Muscle layer of colon (tissue), 2 donors: ENCODE measurements around the gene PNLIPRP2.

ENCODE experiments used
- H3K27ac ChIP-seq: one replicate; pipeline ENCODE4 v1.7.0; 2013; ENCODE audit warnings: low read depth, mild to moderate bottlenecking, low read length, moderate library complexity
- H3K27me3 ChIP-seq, 2 donors: one replicate each; pipeline ENCODE4 v1.7.0; 2013; ENCODE audit warnings: low read length in 2 of 2, mild to moderate bottlenecking in 2 of 2; ENCODE audit not compliant: insufficient read depth in 2 of 2, control insufficient read depth in 1 of 2
- H3K36me3 ChIP-seq: one replicate; pipeline ENCODE4 v1.7.0; 2013; ENCODE audit warnings: mild to moderate bottlenecking, low read length; ENCODE audit not compliant: insufficient read depth
- H3K4me1 ChIP-seq: one replicate; pipeline ENCODE4 v1.7.0; 2013; ENCODE audit warnings: mild to moderate bottlenecking, low read length; ENCODE audit not compliant: insufficient read depth
- H3K4me3 ChIP-seq, 2 donors: one replicate each; pipeline ENCODE4 v1.7.0; 2013; ENCODE audit warnings: low read length in 2 of 2, low read depth in 1 of 2, mild to moderate bottlenecking in 1 of 2, moderate library complexity in 1 of 2
- H3K9ac ChIP-seq: one replicate; pipeline ENCODE4 v1.7.0; 2013; ENCODE audit warnings: low read length
- H3K9me3 ChIP-seq: one replicate; pipeline ENCODE4 v1.7.0; 2013; ENCODE audit warnings: mild to moderate bottlenecking, low read length
- donor health status: abdominal sarcoma.
- donor health status: Adenocarcinoma of cecum.

The PNLIPRP2 gene

DNA sequence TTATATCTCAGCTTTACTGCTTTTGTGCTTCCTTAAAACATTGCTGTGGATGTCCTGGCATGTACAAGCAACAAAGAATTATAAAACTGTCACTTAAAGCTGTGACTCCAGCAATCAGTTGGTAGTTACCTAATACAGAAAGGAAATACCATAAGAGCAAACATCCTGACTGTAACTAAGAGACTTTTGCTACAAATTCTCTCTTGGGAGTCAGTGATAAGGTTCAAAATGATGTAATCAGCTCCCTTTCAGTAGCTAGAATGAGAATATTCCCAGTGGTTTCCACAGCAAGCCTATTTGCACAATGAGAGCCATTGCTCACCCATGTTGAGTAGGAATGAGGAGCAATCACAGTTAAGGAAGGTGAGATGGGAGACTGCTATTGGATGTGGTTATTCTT, 22.4 kb upstream of the PNLIPRP2 start:
- H3K9ac ChIP-seq = no peak overlapping the region
- H3K9me3 ChIP-seq = no peaks in the 10 kb centered on the region
- H3K4me1 ChIP-seq = no peaks in the 10 kb centered on the region
- H3K27me3 ChIP-seq = no peaks in the 10 kb centered on the region
- no peaks in the 10 kb centered on the region for H3K36me3 ChIP-seq
- no peak overlapping the region for H3K4me3 ChIP-seq
- H3K27ac ChIP-seq = no peak overlapping the region

DNA sequence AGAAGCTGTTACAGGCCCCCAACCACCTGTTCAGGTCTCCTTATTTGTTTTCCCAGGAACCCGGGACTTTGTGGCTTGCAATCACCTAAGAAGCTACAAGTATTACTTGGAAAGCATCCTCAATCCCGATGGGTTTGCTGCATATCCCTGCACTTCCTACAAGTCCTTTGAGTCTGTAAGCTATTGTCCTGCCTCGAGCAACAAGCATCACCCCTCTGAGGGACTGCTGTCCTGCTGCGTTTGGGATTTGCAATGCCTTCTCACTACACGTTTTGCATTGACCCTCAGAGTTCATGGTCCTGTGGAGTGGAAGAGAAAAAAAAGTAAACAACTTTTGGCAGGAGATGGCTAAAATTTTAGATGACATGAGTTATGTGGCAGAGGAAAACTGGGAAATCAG, 20.8 kb upstream of the PNLIPRP2 start:
- H3K4me1 ChIP-seq = no peaks in the 10 kb centered on the region
- no peaks in the 10 kb centered on the region for H3K27me3 ChIP-seq
- no peaks in the 10 kb centered on the region for H3K9me3 ChIP-seq
- no peak overlapping the region for H3K4me3 ChIP-seq
- H3K36me3 ChIP-seq = no peaks in the 10 kb centered on the region
- H3K27ac ChIP-seq = no peak overlapping the region
- H3K9ac ChIP-seq = no peak overlapping the region

DNA sequence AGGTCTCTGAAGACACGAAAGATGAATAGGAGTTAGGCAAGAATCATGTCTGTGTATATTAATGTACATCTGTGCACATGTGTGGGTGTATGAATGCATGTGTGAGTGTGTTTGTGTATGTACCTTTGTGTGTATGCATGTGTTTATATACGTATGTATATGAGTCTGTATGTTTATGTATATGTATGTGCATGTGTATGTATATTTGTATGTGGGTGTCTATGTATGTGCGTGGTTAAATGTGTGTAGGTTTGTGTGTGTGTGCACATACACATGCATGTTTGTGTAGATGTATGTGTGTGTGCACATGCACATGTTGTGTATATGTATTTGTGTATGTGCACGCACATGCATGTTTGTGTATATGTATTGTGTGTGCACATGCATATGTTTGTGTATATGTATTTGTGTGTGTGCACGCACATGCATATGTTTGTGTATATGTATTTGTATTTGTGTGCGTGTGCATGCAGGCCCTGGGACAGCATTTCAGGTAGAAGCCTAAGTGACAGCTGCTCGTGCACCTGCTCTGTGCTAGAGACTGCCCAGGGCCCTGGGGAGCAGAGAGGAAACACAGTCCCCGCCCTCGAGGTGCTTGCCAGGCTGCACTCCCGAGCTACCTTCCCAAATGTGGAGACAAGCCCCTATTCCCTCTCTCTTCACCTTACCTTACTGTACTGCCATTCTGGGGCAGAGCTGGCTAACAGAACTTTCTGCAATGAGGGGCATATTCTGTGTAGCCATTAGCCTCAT, 17.9 kb upstream of the PNLIPRP2 start:
- H3K4me1 ChIP-seq = no peaks in the 10 kb centered on the region
- H3K9me3 ChIP-seq = no peaks in the 10 kb centered on the region
- H3K4me3 ChIP-seq = no peak overlapping the region
- no peak overlapping the region for H3K27ac ChIP-seq
- no peak overlapping the region for H3K9ac ChIP-seq
- H3K27me3 ChIP-seq = no peaks in the 10 kb centered on the region
- no peaks in the 10 kb centered on the region for H3K36me3 ChIP-seq

DNA sequence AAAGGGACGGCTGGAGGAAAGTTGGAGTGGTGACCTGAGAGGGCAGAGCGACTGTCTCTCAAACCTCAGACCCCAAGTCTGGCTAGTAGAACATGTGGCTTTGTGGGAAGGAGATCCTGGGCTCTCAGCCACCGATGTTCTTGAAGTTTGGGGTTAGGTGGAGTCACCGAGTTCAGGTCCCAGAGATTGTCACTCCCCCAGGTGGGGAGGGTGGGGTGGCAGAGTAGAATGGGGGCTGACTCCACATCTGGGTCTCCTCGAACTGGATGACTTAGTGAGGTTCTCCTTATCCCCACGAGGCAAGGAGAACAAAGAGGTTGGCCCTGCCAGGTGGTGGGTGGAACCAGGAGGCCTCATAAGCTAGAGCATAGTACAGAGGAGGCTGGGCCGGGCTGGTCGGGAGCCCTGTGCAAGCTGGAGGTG, 14.7 kb upstream of the PNLIPRP2 start:
- H3K9me3 ChIP-seq = no peaks in the 10 kb centered on the region
- H3K27me3 ChIP-seq = peaks cover 0 to 9% of the 10 kb centered on the region in 2 donors
- H3K27ac ChIP-seq = no peak overlapping the region
- H3K4me1 ChIP-seq = no peaks in the 10 kb centered on the region
- no peak overlapping the region for H3K9ac ChIP-seq
- no peak overlapping the region for H3K4me3 ChIP-seq
- H3K36me3 ChIP-seq = no peaks in the 10 kb centered on the region

DNA sequence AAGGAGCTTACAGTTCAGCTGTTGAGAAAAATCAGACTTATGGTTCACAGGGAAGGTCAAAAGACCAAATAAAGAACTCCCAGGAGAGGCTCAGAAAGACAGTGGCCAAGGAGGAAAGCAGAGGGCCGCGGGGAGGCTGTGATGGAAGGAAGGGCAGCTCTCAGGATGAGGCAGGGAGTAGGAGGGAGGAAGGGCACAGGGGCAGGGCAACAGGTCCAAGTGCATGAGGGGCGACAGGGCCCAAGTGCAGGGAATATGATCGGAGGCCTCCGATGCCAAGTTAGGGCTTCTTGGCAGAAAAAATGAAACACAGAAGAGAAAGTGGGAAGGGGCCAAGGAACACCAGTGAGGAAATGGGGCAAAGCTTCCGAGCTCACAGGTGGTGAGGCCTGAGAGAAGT, 13.4 kb upstream of the PNLIPRP2 start:
- Histone ChIP-seq H3K27me3 (peaks cover 0 to 9% of the 10 kb centered on the region in 2 donors), H3K4me1 (no peaks in the 10 kb centered on the region), H3K4me3 (no peak overlapping the region), H3K9me3 (no peaks in the 10 kb centered on the region), H3K36me3 (no peaks in the 10 kb centered on the region), H3K9ac (no peak overlapping the region), H3K27ac (no peak overlapping the region)

DNA sequence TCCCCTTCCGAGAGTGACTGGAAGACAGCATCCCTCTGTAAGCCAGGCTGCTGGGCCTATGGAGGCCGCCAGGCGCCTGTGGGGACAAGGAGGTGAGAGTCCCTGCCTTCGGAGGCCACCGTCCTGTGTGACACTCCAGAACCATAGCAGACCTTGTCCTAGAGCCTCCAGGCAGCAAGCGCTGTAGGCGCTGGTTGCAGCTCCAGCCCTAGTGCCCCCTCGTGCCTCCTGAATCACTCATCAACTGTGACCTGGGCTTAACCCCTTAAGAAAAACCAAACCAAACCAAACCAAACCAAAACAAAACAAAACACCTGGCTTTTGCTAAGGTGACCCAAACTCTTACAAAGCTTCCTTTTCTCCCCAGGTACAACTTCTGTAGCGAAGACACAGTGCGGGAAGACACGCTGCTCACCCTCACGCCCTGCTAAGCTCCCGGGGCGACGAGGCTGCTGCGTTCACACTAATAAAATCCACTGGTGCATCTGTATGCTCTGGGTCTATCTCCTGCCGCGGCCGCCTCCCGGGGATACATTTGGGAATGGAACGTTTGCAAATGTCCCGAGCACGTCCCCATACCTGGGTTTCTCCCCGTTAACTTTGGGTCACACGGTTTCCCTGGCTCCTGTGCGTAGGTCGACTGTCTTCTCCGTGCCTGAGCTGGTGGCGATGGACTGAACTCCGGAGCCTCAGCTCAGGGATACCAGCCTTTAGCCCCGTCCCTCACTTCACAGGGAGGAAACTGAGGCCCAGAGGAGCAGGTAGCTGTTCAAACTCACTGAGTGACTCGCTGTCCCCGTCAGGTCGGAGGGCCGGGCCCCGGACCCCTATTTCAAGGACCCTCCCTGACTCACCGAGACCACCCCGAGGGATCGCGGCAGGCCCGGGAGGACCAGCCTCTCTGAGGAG, 11.8 kb upstream of the PNLIPRP2 start:
- Histone ChIP-seq H3K9me3 (no peaks in the 10 kb centered on the region), H3K4me3 (peak overlapping the region in 1 of 2 donors; percentile 18), H3K27ac (no peak overlapping the region), H3K36me3 (no peaks in the 10 kb centered on the region), H3K4me1 (no peaks in the 10 kb centered on the region), H3K27me3 (peaks cover 0 to 9% of the 10 kb centered on the region in 2 donors), H3K9ac (no peak overlapping the region)

DNA sequence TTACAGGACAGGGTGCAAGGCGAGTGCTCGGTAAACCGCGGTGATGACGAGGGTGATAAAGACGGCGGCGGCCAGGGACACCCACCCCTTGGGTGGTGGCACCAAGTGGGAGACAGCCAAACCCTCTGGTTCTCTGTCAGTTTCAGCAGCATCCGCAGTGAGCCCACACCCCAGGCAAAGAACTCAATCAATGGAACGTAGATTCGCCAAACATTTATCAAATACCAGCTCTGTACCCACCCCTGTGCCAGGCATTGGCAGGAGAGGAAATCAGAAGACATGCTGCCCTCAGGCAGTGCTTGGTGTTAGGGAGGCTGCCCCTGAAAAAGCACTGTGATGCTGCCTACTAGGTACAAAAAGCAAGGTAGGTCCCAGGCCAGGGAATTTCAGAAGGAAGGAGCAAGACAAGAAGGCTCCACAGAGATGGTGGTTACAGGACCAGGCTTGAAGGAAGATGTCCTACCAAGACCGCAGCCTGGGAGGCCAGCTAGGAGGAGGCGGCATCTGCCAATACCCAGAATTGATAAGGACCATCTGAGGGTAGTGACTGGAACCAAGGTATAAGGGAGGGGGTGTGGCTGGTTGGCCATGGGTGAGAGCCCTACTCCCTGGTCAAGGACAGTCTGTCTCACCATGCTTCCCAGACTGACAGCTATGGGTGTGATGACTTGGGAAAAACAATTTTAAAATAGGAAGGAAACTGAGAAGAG, 10.2 kb upstream of the PNLIPRP2 start:
- no peak overlapping the region for H3K4me3 ChIP-seq
- H3K9me3 ChIP-seq = no peaks in the 10 kb centered on the region
- no peaks in the 10 kb centered on the region for H3K36me3 ChIP-seq
- no peak overlapping the region for H3K9ac ChIP-seq
- H3K27ac ChIP-seq = no peak overlapping the region
- H3K27me3 ChIP-seq = peaks cover 0 to 9% of the 10 kb centered on the region in 2 donors
- no peaks in the 10 kb centered on the region for H3K4me1 ChIP-seq

DNA sequence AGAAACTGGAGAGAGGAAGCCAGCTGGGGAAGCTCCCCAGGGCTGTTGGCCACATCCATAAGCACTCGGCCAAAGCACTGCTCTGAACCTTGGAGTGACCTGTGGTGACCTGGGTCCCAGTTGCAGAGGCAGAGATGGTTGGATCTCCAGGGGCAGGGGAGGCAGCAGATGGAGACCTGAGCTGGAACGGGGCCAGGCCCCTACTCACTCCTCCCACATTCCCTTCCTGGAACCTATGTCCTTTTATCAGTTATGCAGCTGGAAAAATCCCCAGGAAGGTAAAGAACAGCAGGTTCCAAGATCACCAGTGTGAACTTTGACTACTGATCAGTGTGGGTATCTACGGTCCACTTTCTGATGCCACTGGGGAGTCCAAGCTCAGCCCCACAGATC, 9.6 kb upstream of the PNLIPRP2 start:
- H3K27me3 ChIP-seq = peaks cover 0 to 9% of the 10 kb centered on the region in 2 donors
- H3K36me3 ChIP-seq = no peaks in the 10 kb centered on the region
- no peaks in the 10 kb centered on the region for H3K9me3 ChIP-seq
- H3K27ac ChIP-seq = no peak overlapping the region
- no peak overlapping the region for H3K9ac ChIP-seq
- H3K4me3 ChIP-seq = no peak overlapping the region
- H3K4me1 ChIP-seq = no peaks in the 10 kb centered on the region

DNA sequence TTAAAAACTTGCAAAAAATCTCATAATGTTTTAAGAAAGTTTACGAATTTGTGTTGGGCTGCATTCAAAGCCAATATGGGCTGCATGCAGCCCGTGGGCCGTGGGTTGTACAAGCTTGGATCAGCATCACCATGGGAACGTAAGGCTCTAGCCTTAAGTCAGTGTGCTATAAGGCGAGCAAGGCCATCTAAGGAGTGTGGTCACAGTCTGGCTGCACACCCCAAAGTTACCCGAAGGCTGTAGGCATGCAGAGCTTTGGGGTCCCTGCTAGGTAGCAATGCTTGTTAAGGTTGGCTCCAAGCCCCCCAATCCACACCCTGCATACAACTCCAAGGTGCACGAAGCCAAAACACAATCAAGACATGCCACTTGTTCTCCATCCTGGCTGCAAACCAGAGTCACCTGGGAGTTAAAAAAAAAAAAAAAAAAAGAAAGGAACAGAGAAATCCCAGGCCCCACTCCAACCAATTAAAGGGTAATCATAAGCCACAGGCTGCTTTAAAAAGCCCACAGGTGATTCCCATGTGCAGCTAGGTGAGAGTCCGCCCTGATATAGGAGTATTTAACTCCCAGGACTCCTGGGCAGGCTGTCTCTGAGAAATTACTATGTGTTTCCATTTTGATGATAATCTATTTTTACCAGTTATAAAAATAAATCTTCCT, 8.5 kb upstream of the PNLIPRP2 start:
- Histone ChIP-seq H3K27ac (no peak overlapping the region), H3K27me3 (peaks cover 0 to 9% of the 10 kb centered on the region in 2 donors)

DNA sequence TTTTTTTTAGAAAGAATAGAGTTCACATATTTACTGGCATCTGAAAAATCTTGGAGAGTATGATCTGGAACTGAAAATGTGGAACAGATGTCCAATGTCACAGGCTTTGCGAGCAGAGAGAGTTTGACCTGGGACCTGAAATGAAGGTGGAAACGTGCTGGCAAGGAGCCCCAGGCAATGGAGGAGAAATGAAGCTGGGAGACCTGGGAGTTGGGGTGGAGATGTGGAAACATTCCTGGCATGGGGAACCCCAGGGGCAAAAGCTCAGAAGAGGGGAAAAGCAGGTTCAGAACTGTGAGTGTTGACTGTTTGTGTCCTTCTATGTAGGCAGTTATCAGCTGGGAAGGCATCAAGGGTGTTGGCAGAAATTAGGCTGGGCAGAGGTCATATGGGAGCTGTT, 7.3 kb upstream of the PNLIPRP2 start:
- Histone ChIP-seq H3K27ac (no peak overlapping the region), H3K9ac (no peak overlapping the region), H3K36me3 (no peaks in the 10 kb centered on the region), H3K9me3 (no peaks in the 10 kb centered on the region), H3K4me1 (no peaks in the 10 kb centered on the region), H3K4me3 (no peak overlapping the region), H3K27me3 (peaks cover 0 to 9% of the 10 kb centered on the region in 2 donors)

More for the DNA sequence above, 8.5 kb upstream of the PNLIPRP2 start:
- Histone ChIP-seq H3K36me3 (no peaks in the 10 kb centered on the region), H3K9ac (no peak overlapping the region), H3K4me3 (no peak overlapping the region), H3K4me1 (no peaks in the 10 kb centered on the region), H3K9me3 (no peaks in the 10 kb centered on the region)

DNA sequence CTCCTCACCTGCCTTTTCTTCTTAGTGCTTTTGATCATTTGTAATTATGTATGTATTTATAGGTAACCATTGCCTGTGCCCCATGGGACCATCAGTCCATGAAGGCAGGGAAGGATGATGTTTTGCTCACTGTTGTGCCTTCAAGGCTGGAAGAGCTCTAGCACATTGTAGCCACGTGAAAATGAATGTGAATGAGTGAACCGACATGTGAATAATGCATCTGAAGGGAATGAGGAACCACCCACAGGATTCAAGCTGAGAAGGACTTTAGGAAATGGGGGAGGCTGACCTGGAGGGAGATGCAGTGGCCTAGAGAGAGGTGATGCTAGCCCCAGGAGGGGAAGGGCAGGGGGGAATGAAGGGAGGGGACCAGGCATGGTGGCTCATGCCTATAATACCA, 6.0 kb upstream of the PNLIPRP2 start:
- no peaks in the 10 kb centered on the region for H3K36me3 ChIP-seq
- H3K4me1 ChIP-seq = no peaks in the 10 kb centered on the region
- no peaks in the 10 kb centered on the region for H3K27me3 ChIP-seq
- no peak overlapping the region for H3K9ac ChIP-seq
- no peak overlapping the region for H3K4me3 ChIP-seq
- H3K27ac ChIP-seq = no peak overlapping the region
- no peaks in the 10 kb centered on the region for H3K9me3 ChIP-seq
